Measurements from ENCODE around the gene GNAI2. TPM values are rescaled to one million over a fixed set of nuclear protein-coding genes. Genes with fewer than 3 reads are reported as not detected.

GNAI2 gene
- total RNA-seq, 4 donors from 2014 or later = 69.6 to 322 (median 74.8) TPM

- in situ Hi-C loops (cut with MboI; ENCODE audit: low pct_ligation_motif_present in 1 of 4, low pct_unique_long_range_greater_than_20kb in 1 of 4, low sequenced_read_pairs in 3 of 4) = no loop called here
- no peak overlapping the region for H3K27ac ChIP-seq
- TF ChIP-seq EP300 (IDR thresholded peaks at IDR 0.05; ENCODE audit: low read depth) (no peak), POLR2AphosphoS5 (IDR thresholded peaks at IDR 0.05) (no peak), CTCF (IDR thresholded peaks at IDR 0.05) (no peak), POLR2A (IDR thresholded peaks at IDR 0.05) (no peak)
- peaks cover 7 to 13% (median 11%) of the 10 kb centered on the region in 4 donors for H3K4me1 ChIP-seq
- H3K9me3 ChIP-seq = no peaks in the 10 kb centered on the region
- 88% methylated on average over 26 of the region's 28 CpGs; no CpG with 5 or more reads in 1 of the 2 donors for WGBS, 2 donors (ENCODE audit: low coverage in 1 of 2)
- intact Hi-C loops (cut with DNase I; ENCODE audit: low total_unique reads) = no loop called here
- peaks cover 0 to 11% (median 6%) of the 10 kb centered on the region in 4 donors for H3K36me3 ChIP-seq
- no peak for DNase-seq
- H3K4me3 ChIP-seq = no peak overlapping the region
- H3K27me3 ChIP-seq = no peaks in the 10 kb centered on the region
Measured at GRCh38 chr3:50286322-50287227, 50.6 kb downstream of the GNAI2 start.

- DNase-seq = no peak
- TF ChIP-seq CTCF (IDR thresholded peaks at IDR 0.05) = no peak
- TF ChIP-seq POLR2AphosphoS5 (IDR thresholded peaks at IDR 0.05) = no peak
- TF ChIP-seq EP300 (IDR thresholded peaks at IDR 0.05; ENCODE audit: low read depth) = no peak
- no peak for TF ChIP-seq POLR2A (IDR thresholded peaks at IDR 0.05)
- Histone ChIP-seq H3K4me3 (no peak overlapping the region), H3K27ac (no peak overlapping the region), H3K36me3 (peaks cover 0 to 11% (median 6%) of the 10 kb centered on the region in 4 donors), H3K4me1 (peaks cover 7 to 17% (median 12%) of the 10 kb centered on the region in 4 donors), H3K9me3 (no peaks in the 10 kb centered on the region), H3K27me3 (no peaks in the 10 kb centered on the region)
- in situ Hi-C loops (cut with MboI; ENCODE audit: low pct_ligation_motif_present in 1 of 4, low pct_unique_long_range_greater_than_20kb in 1 of 4, low sequenced_read_pairs in 3 of 4) (no loop called here), intact Hi-C loops (cut with DNase I; ENCODE audit: low total_unique reads) (no loop called here)
- WGBS, 2 donors (ENCODE audit: low coverage in 1 of 2) = 100% methylated on average over 1 of the region's 1 CpG; no CpG with 5 or more reads in 1 of the 2 donors
Measured at GRCh38 chr3:50287262-50287661, 51.3 kb downstream of the GNAI2 start.

- no peak overlapping the region for H3K4me3 ChIP-seq
- no peak for DNase-seq
- peaks cover 13 to 25% (median 18%) of the 10 kb centered on the region in 4 donors for H3K4me1 ChIP-seq
- H3K9me3 ChIP-seq = no peaks in the 10 kb centered on the region
- TF ChIP-seq EP300 (IDR thresholded peaks at IDR 0.05; ENCODE audit: low read depth) = no peak
- no peak for TF ChIP-seq CTCF (IDR thresholded peaks at IDR 0.05)
- TF ChIP-seq POLR2A (IDR thresholded peaks at IDR 0.05) = no peak
- no peak for TF ChIP-seq POLR2AphosphoS5 (IDR thresholded peaks at IDR 0.05)
- in situ Hi-C loops (cut with MboI; ENCODE audit: low pct_ligation_motif_present in 1 of 4, low pct_unique_long_range_greater_than_20kb in 1 of 4, low sequenced_read_pairs in 3 of 4) (no loop called here), intact Hi-C loops (cut with DNase I; ENCODE audit: low total_unique reads) (no loop called here)
- H3K36me3 ChIP-seq = peaks cover 0 to 11% (median 6%) of the 10 kb centered on the region in 4 donors
- WGBS, 2 donors (ENCODE audit: low coverage in 1 of 2) = 86 to 91% methylated on average over 9 to 23 of the region's 23 CpGs
- H3K27ac ChIP-seq = no peak overlapping the region
- H3K27me3 ChIP-seq = no peaks in the 10 kb centered on the region
Measured at GRCh38 chr3:50288387-50289007, 52.5 kb downstream of the GNAI2 start.

GRCh38 chr3:50289130-50289529, 53.1 kb downstream of the GNAI2 start:
- Histone ChIP-seq H3K27me3 (no peaks in the 10 kb centered on the region), H3K9me3 (no peaks in the 10 kb centered on the region), H3K4me1 (peaks cover 13 to 25% (median 18%) of the 10 kb centered on the region in 4 donors), H3K4me3 (no peak overlapping the region), H3K36me3 (peaks cover 0 to 11% (median 6%) of the 10 kb centered on the region in 4 donors), H3K27ac (no peak overlapping the region)
- DNase-seq = no peak
- in situ Hi-C loops (cut with MboI; ENCODE audit: low pct_ligation_motif_present in 1 of 4, low pct_unique_long_range_greater_than_20kb in 1 of 4, low sequenced_read_pairs in 3 of 4) = no loop called here
- TF ChIP-seq CTCF (IDR thresholded peaks at IDR 0.05) = no peak
- TF ChIP-seq EP300 (IDR thresholded peaks at IDR 0.05; ENCODE audit: low read depth) = no peak
- no peak for TF ChIP-seq POLR2A (IDR thresholded peaks at IDR 0.05)
- no peak for TF ChIP-seq POLR2AphosphoS5 (IDR thresholded peaks at IDR 0.05)
- intact Hi-C loops (cut with DNase I; ENCODE audit: low total_unique reads) = no loop called here
- 97% methylated on average over 5 of the region's 6 CpGs; no CpG with 5 or more reads in 1 of the 2 donors for WGBS, 2 donors (ENCODE audit: low coverage in 1 of 2)

Data from transverse colon (tissue), 4 donors.